Stimulated activated CD4-positive, alpha-beta T cell treated with anti-CD3 and anti-CD28 coated beads, Interleukin-12 subunit alpha, Interleukin-12 subunit beta, amount 100 ng/mL, for 4 hours (primary cell): Measurements from ENCODE around the gene PLK5.

ENCODE experiments used
- DNase-seq: peaks from one replicate; pipeline ENCODE4 v3.0.0-alpha.2; 2020

PLK5 gene

DNA sequence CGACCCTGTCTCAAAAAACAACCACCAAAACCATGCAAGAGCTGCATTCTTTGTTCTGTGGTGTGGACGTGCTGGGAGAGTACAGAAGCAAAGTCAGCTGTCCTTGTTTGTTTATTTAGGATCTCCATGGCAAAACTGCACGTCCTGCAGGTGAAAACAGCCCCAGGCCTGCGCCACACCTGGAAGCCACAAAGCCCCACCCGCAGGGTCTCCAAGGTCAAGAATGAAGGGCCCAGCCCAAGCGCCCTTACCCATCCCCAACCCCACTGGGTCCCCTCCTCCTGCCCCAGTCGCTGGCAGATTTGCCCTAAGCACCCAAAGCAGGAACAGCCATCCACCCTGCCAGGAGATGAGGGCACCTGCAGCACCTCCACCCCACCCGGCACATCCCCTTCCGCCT, 58.3 kb downstream of the PLK5 start:
- DNase-seq: no peak

DNA sequence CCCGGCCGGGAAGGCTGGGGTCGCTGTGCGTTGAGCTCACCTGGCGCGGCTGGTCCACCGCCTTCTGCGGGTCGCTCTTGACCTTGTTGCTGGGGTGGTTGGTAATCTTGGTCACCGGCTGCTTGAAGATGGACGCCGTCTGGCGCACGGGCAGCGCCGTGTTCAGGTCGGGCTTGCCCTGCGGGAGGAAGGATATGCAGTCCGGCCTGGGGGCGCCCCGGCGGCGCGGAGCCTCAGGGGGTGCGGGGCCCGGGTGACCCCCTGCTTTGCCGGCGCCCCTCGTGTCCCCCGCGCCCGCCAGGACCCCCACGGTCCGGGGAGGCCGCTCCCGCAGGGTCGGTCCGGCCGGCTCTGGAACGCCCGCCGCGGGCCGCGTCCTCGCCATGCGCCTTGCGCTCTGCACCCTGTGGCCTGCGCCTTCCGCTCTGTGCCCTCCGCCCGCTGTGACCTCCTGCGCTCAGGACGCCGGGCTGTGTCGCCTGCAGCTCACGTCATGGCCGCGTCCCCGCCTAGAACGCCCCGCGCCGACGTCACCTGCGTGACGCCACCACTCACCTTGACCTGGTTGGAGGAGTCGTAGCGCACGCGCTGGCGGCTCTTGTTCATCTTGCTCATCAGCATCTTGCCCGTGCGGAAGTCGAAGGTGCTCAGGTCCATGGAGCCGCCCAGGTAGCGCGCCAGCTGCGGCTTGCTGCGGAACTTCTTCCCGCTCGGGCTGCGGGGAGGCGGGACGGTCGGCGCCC, 60.8 kb downstream of the PLK5 start:
- DNase-seq: no peak

DNA sequence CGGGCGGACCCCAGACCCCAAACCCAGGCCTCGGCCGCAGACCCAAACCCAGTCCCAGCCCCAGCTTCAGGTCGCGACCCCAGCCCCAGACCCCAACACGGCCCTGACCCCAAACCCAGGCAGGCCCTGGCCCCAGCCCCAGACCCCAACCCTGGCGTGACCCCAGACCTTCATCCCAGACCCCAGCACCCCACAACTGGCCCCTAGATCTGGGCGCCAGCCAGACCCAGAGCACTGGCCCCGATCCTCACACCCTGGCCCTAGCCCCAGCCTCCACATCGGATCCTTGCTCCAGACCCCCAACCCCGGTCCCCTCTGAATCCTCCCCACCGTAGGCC, 61.3 kb downstream of the PLK5 start:
- DNase-seq: no peak
